ENCODE data around the gene KNCN.

Gene KNCN

DNA sequence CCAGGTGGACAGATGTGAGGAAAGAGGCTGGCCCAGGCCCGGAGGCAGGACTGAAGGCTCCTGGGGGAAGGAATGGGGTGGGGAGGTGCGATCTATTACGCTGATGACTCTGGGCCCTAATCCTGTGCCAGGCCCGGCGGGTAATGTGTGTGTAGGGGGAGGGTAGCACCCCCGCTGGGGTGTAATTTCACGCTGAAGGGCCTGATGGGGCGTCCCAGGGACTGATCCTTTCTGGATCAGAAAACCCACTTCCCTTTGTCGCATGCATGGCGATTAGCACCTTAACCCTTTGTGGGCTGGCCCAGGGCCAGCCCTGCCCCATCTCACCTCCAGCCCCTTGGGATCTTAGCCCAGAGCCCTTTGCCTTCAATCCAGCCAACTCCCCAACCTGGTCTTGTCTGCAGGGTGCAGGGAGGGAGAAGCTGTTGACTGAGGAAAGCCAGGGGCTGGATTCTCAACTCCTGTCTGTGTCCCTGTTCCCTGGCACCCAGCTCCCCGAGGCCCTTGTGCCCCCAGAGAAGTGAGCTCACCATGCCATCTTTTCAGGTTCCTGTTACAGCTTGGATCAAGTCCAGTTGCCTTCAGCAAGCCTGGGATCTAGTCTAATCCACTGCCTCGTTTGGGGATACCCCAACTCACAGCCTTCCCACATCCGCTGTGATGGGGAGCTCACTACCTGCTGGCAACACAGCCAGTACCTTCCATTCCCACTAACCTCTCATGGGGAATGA lies 26.0 kb downstream of the KNCN start:
- DNase-seq (ENCODE audit: low read depth, low spot score): no peak

DNA sequence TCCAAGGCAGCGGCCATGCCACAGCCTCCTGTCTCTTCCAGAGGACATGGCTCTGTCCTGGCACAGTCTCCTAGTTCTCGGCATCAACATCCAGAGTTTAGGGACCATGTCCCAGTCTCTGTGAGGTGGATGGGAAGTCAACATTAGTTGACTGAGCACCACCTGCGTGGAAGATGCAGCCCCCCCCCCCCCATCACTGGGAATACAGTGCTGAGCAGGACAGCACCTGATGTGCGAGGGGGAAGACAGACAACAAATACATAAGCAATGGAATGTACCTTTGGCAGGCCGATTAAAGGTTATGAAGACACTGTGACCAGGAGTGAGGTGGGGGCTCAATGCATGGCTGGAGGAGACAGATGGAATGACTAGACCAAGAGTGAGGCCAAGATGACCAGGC lies 26.6 kb downstream of the KNCN start:
- DNase-seq (ENCODE audit: low read depth, low spot score): no peak

DNA sequence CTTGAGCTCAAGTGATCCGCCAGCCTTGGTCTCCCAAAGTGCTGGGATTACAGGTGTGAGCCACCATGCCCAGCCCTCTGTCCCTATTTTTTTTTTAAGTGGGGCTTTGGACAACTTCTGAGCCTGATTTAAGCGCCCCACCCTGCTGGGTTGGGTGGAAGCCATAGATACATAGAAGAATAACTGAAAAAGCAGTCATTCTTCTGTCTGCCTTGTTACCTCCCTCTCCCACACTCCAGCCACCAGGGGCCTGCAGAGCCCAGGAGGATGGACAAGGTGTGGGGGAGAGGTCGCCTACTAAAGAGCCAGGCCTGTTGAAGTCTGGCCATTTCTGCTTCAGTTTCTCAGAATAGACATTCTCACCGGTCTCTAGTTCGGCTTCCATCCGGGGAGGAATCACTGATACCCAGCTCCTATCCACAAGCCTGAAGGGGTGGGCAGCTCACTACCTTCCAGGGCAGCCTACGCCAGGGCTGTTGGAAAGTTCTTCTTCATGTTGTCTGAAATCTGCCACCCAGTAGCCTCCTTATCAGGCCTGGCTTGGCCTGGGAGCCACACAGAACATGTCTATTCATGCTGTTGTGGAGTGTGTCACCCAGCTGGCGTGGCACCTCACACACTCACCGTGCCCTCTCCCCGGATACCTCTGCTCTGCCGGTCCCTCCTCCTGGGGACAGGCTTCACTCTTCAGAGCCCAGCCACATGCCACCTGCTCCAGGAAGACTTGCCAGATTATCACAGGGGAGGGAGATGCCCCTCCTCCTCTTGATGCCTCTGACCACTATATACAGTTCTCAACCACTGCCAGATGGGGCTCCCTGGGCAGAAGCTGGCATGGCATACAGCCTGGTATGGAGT lies 27.7 kb downstream of the KNCN start:
- DNase-seq (ENCODE audit: low read depth, low spot score): no peak

GRCh38 chr1:46522969-46523320 lies 28.5 kb downstream of the KNCN start:
- DNase-seq (ENCODE audit: low read depth, low spot score): no peak

GRCh38 chr1:46522184-46522968 lies 29.1 kb downstream of the KNCN start:
- no peak for DNase-seq (ENCODE audit: low read depth, low spot score)

DNA sequence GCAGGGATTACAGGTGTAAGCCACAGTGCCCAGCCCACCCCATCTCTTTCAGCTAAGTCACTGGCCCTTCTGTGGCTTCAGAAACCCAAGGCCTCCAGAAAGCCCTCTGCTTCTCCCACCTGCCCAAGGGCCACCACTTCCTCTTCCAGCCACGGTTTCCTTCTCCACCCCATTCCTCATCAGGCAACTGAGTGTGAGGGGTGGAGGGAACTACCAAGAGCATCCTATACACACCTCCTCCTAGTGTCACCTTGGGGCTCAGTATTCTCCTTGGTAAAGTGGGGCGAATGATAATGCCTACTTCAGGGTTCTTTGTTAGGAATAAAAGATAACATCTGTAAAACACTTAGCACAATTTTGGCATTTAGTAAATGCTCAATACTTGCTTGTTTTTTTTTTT lies 30.0 kb downstream of the KNCN start:
- no peak for DNase-seq (ENCODE audit: low read depth, low spot score)

GRCh38 chr1:46520063-46520911 lies 31.2 kb downstream of the KNCN start:
- no peak for DNase-seq (ENCODE audit: low read depth, low spot score)

GRCh38 chr1:46519209-46519608 lies 32.2 kb downstream of the KNCN start:
- no peak for DNase-seq (ENCODE audit: low read depth, low spot score)

GRCh38 chr1:46517932-46518498 lies 33.4 kb downstream of the KNCN start:
- no peak for DNase-seq (ENCODE audit: low read depth, low spot score)

GRCh38 chr1:46517010-46517600 lies 34.3 kb downstream of the KNCN start:
- no peak for DNase-seq (ENCODE audit: low read depth, low spot score)

DNA sequence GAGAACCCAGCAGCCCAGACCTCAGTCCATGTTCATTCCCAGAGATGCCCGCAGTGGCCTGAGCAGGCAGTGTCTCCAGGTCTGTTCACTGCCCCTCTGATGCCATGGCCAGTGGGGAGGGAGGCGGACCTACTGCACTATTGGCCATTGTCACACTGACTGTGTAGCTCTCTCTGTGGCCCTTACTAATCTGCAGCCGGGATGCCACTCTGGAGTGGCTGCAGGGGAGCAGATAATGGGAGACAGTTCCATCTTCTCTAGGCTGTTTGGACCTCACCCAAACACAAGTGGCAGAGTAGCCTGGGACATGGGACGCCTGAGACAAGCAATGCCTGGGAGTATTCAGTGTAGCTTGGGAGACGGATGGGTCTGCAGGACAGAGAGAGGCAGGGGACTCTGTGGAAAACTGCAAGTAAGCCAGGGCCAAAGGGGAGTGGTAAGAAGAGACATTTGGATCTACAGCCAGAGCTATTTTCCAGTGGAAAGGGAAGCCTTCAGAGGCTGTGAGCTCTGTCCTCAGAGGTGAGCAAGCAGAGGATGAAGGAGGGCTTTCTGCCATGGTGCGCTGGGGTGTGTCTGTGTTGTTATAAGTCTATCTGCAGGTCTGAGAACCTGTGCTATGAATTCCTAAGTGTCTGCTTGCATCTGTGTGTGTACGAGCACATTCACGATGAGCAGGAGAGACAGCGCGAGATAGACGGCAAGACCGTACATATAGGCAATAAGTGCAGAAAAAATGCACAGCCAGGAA lies 35.1 kb downstream of the KNCN start:
- no peak for DNase-seq (ENCODE audit: low read depth, low spot score)

DNA sequence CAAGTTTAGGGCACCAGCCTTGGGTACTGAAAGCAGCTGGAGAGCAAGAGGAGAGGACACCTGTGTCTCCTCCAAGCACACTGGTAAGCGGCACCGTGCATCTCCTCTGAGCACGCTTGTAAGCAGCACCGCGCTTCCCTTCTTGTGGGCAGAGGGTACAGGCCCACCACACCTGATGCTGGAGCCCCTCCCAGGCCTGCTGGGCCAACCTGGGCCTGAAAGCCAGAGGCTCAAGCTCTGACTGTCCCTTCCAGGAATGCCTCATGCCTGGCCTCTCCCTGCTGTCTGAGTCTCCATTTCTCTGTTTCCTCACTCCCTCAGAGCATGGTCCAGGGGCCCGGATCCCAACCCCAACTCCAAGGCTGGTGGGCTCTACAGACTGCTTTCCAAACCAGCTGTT lies 35.9 kb downstream of the KNCN start:
- no peak for DNase-seq (ENCODE audit: low read depth, low spot score)

DNA sequence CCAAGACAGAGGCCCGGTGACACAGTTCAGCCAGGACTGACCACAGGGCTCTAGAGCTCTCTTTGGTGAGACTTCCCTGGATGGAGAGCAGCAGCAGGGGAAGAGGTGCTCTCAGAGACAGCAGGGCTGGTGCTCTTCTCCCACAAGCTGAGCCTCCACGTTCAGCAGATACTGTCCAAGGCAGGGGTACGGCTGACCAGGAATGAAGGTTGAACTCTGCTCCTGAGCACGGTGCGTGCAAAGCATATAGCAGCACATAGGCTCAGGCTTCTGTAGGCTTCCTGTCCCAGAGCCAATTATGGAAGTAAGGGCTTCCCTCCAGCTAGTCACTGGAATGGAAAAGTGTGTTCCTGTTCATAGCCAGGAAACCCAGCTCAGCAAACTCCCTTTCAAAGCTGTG lies 37.9 kb downstream of the KNCN start:
- no peak for DNase-seq (ENCODE audit: low read depth, low spot score)

GRCh38 chr1:46512792-46513190 lies 38.7 kb downstream of the KNCN start:
- no peak for DNase-seq (ENCODE audit: low read depth, low spot score)

- no peak for DNase-seq (ENCODE audit: low read depth, low spot score)
Measured at GRCh38 chr1:46512135-46512791, 39.2 kb downstream of the KNCN start.

GRCh38 chr1:46510998-46511365 lies 40.5 kb downstream of the KNCN start:
- no peak for DNase-seq (ENCODE audit: low read depth, low spot score)

GRCh38 chr1:46510341-46510997 lies 41.0 kb downstream of the KNCN start:
- no peak for DNase-seq (ENCODE audit: low read depth, low spot score)

- no peak for DNase-seq (ENCODE audit: low read depth, low spot score)
Measured at GRCh38 chr1:46508757-46509156, 42.7 kb downstream of the KNCN start.

All from activated CD4-positive, CD25-positive, alpha-beta regulatory T cell treated with anti-CD3 and anti-CD28 coated beads, Interleukin-2, amount 50 U/mL, for 16 hours (primary cell).